ENCODE data around the gene DZIP1.

DZIP1 gene

DNA sequence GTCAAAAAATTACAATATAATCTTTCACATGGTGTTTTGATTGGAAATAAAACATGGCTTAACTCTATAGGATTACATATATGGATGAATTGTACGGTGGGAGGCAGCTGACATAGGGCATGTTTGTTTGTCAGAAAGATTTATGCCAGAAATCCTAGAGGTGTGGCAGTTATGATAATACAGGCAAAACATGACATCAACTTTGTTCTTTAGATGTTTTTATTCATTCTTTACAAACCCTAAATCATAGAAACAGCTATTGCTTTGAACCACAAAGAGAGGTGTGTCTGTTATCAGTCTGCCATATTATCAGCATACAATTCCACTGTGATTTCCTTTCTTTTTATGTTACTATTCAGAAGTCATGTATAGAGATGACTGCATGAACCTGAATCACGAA, 100.2 kb downstream of the DZIP1 start:
- DNase-seq (ENCODE audit: low spot score) = no peak

DNA sequence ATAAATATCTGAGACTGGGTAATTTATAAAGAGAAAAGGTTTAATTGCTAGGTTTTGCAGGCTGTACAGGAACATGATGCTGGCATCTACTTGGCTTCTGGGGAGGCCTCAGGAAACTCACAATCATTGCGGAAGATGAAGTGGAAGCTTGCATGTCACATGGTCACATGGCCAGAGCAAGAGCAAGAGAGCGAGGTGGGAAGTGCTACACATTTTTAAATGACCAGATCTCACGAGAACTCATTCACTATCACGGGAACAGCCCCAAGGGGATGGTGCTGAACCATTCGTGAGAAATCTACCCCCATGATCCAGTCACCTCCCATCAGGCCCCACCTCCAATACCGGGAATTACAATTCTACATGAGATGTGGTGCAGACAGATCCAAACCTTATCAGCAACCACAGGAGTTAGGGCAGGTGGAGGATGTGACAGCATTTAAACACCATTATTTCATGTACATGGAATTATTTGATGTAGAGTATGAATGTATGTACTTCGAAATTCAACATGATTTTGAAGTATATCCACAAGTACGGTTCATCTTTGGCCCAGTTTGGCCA, 102.5 kb downstream of the DZIP1 start:
- DNase-seq (ENCODE audit: low spot score) = no peak

DNA sequence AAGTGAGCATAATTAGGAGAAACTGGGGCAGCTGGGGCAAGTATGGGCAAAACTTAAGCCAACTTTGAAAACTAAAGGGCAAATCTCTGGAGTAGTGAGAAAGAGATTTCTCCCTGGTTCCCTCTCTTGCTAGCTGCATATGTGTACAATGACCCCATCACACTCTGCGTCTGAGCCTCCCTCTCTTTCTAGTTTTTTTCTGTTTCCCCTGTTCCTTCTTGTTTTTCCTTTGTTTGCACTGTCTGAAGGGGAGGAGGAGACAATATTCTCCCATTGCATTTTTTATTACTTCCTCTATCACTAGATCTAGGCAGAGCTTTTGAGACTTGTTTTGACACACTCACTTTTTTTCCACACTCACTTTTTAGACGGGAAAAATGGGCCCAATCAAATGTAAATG, 103.2 kb downstream of the DZIP1 start:
- DNase-seq (ENCODE audit: low spot score) = no peak

DNA sequence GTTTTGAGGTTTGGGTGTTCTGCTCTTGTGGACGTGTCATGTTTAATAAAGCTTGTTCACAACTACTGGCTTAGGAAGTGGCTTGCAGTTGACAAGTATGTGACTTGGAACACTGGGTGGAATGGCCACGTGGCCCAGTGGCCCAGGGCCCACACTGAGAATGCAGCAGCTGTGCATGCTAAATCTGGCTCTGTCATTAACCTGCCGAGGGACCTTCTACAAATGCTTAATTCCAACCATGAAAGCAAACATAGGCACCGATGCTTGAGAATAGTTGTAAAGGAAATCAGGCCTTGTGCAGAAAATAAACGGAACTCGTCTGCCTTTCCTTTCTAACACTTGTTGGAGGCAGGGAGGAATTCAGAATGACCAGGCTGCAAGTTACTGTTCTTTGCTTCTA, 103.6 kb downstream of the DZIP1 start:
- no peak for DNase-seq (ENCODE audit: low spot score)

DNA sequence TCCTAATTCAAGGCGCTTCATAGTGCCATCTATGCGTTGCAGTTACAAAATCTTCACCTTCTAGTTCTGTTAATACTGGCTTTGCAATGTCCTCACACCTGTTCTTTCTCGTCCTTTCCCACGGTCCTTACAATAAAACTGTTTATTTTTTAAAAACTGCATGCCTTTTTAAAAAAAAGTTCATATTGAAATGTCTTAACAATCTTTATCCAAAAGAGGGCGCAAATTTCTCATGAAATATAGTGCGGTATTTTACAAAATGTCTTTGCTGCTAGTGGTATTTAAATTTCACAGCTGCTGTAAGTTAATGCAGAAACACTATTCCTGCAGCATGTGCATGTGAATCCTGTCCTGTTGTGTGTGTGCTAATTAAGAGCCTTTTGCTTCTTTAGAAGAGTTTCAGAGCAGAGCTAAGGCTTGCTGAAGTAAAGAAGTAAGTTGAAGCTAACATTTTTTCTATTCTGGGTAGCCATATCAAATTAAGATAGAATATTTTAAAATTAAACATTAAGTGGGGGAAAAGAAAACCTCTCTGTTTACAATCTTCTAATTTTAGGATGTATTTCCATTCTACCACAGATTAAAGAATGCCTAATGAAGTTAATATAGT, 107.8 kb downstream of the DZIP1 start:
- DNase-seq (ENCODE audit: low spot score) = no peak

DNA sequence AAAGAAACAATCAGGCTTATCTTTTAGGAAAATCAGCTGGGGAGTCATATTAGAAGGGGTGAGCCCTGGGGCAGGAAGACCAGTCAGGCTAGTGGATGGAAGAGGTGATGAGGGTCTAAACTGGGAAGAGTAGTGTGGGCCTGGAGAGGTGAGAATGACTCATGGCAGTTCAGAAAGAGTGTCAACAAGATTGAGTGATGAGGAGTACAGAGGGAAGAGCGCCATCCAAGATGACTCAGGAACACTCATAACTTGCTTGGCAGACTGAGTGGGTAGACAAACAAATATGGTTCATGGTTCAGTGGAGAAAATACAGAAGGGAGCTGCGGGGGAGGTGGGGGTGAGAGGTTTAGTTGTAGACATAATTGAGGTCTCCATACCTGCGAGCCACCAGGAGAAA, 109.3 kb downstream of the DZIP1 start:
- no peak for DNase-seq (ENCODE audit: low spot score)

DNA sequence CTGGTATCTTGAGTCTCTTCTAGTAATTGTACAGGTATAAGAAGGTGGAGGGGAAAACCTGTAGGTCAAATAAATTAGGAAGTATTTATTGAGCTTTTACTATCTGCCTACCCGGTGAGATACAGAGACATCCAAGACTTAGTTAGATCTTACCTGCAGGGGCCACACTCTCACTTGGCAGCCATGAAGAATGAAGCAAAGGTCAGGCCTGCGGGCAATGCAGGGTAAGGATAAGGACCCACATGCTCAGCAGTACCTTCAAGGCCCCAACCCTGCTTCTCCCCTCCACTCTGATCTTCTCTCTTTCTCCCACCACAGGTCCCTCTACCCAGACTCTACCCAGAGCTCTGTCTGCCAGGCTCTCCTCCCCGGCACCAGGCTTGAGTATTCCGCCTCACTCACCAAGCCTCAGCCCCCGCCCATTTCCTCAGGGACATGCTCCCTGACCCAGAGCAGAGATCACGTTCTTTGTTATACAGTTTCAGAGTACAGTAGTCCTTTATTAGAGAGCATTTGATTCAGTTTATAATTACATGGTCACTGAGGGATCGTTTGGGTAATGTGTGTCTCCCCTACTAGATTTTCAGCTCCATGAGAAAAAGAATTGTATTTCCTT, 110.9 kb downstream of the DZIP1 start:
- no peak for DNase-seq (ENCODE audit: low spot score)

DNA sequence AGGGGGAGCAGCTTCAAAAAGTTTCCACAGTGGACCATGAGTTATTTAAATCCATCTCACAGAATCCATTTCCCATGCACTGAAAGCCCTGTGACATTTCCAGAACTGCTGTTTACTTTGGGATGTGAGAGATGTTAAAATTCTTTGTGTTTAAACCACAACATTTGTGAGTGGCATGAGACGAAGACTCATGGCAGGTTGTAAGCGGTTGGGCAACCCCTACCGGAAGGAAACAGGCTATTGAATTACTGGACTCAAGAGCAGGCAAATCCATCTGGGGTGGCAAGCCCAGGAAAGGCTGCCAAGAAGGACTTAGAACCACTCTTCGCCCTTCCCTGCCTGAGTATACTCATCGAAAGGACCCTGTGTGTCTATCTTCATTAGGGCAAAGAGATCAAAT, 114.3 kb downstream of the DZIP1 start:
- no peak for DNase-seq (ENCODE audit: low spot score)
